GM12878 (cell line): ENCODE measurements around the gene AARSD1. TPM values are rescaled to one million over a fixed set of nuclear protein-coding genes. Genes with fewer than 3 reads are reported as not detected.

Experiments
- ATAC-seq: fragments of 200-7000 bp; cut with Tn5 transposase; 3 replicates; pipeline ENCODE4 v1.9.1; 2020; ENCODE audit warnings: mild to moderate bottlenecking, moderate library complexity
- BruUV-seq: library from RNA; stranded (reverse); fragments of 400-500 nt; replicated peaks from 2 replicates; lab custom pipeline; 2021; lab: Mats Ljungman, UMichigan
- CTCF ChIA-PET: fragments of 300-600 bp; sonication (Branson Sonifier 250); formaldehyde crosslinking; extraction: SDS; loops from one replicate; lab custom pipeline; 2021; ENCODE audit warnings: inconsistent platforms; lab: Yijun Ruan, JAX
- POLR2A ChIA-PET: fragments of 350-600 bp; formaldehyde crosslinking; extraction: SDS; loops from one replicate; lab custom pipeline; 2021; ENCODE audit warnings: inconsistent platforms; lab: Charles Lee
- RAD21 ChIA-PET: fragments of 300-600 bp; sonication (Branson Sonifier 250); formaldehyde crosslinking; loops from one replicate; lab custom pipeline; 2023; ENCODE audit warnings: antibody characterized with exemption; ENCODE audit not compliant: unreplicated experiment; lab: Charles Lee
- SMC1A ChIA-PET: fragments of 300-600 bp; sonication (Branson Sonifier 250); formaldehyde crosslinking; loops from one replicate; lab custom pipeline; 2023; ENCODE audit not compliant: unreplicated experiment, uncharacterized antibody; lab: Charles Lee
- DNase-seq: peaks from one replicate; pipeline ENCODE4 v3.0.0-alpha.2; 2011; ENCODE audit warnings: low read depth, low spot score
- FAIRE-seq: peaks from 3 replicates; lab custom pipeline; 2011; peaks lifted over from hg19 to GRCh38; lab: Jason Lieb, UNC
- H2AFZ ChIP-seq: 2 replicates; pipeline ENCODE4 v1.6.0; 2011; ENCODE audit warnings: low read depth, low read length, control low read depth; ENCODE audit not compliant: control insufficient read depth
- H3K27ac ChIP-seq: 2 replicates; pipeline ENCODE4 v1.5.1; 2011; ENCODE audit warnings: control low read depth; ENCODE audit not compliant: control insufficient read depth, insufficient read depth
- H3K27me3 ChIP-seq, 2 experiments: replicated peaks in 1 of 2; 2 replicates each; pipeline versions ENCODE4 v1.6.0 to v1.6.1; 2011; ENCODE audit warnings: low read length in 1 of 2; ENCODE audit not compliant: control insufficient read depth in 2 of 2, insufficient read depth in 2 of 2
- H3K36me3 ChIP-seq, 2 experiments: 2 replicates each; pipeline ENCODE4 v1.5.1; 2011; ENCODE audit warnings: low read length in 1 of 2; ENCODE audit not compliant: control insufficient read depth in 2 of 2, insufficient read depth in 2 of 2
- H3K4me1 ChIP-seq: 2 replicates; pipeline ENCODE4 v1.6.1; 2011; ENCODE audit warnings: mild to moderate bottlenecking, low read length, moderate library complexity, mixed read lengths; ENCODE audit not compliant: control insufficient read depth, insufficient read depth
- H3K4me2 ChIP-seq: 2 replicates; pipeline ENCODE4 v1.6.0; 2011; ENCODE audit warnings: control low read depth; ENCODE audit not compliant: control insufficient read depth, insufficient read depth
- H3K4me3 ChIP-seq: fragments of 200-600 bp; sonication (generic); 2 replicates; pipeline ENCODE4 v1.5.1; 2016
- H3K79me2 ChIP-seq: 2 replicates; pipeline ENCODE4 v1.6.0; 2011; ENCODE audit warnings: low read length; ENCODE audit not compliant: control insufficient read depth, insufficient read depth
- H3K9ac ChIP-seq: 2 replicates; pipeline ENCODE4 v1.8.0; 2011; ENCODE audit warnings: low read length, control low read depth, mixed read lengths; ENCODE audit not compliant: control insufficient read depth, insufficient read depth
- H3K9me3 ChIP-seq: replicated peaks from 3 replicates; pipeline ENCODE4 v1.5.1; 2011; ENCODE audit warnings: mild to moderate bottlenecking, low read length; ENCODE audit not compliant: control insufficient read depth, insufficient read depth
- H4K20me1 ChIP-seq: 2 replicates; pipeline ENCODE4 v1.6.0; 2011; ENCODE audit not compliant: control insufficient read depth, insufficient read depth
- DPF2 ChIP-seq: fragments of 450-650 bp; IDR thresholded peaks from 2 replicates; pipeline ENCODE4 v1.6.1; 2017; ENCODE audit warnings: mild to moderate bottlenecking
- EED ChIP-seq: sonication (generic); IDR thresholded peaks from 2 replicates; pipeline ENCODE4 v1.6.1; 2016; ENCODE audit warnings: antibody characterized with exemption, low read depth
- HCFC1 ChIP-seq: fragments of 150-350 bp; IDR thresholded peaks from 2 replicates; pipeline ENCODE4 v1.6.1; 2014; ENCODE audit warnings: low read length
- RELA ChIP-seq: fragments of 450-650 bp; IDR thresholded peaks from 2 replicates; pipeline ENCODE4 v1.8.0; 2014; ENCODE audit warnings: borderline replicate concordance; ENCODE audit not compliant: partially characterized antibody
- SPI1 ChIP-seq: IDR thresholded peaks from 2 replicates; pipeline ENCODE4 v1.6.1; 2011; ENCODE audit warnings: low read depth, mild to moderate bottlenecking, low read length, moderate library complexity, borderline replicate concordance; ENCODE audit not compliant: insufficient read depth
- SUPT20H ChIP-seq: IDR thresholded peaks from 2 replicates; pipeline ENCODE4 v1.6.1; 2011; ENCODE audit warnings: low read depth, mild to moderate bottlenecking, low read length, moderate library complexity, borderline replicate concordance; ENCODE audit not compliant: control insufficient read depth
- TARDBP ChIP-seq: IDR thresholded peaks from 2 replicates; pipeline ENCODE4 v1.6.1; 2016; ENCODE audit warnings: borderline replicate concordance
- TCF12 ChIP-seq: IDR thresholded peaks from 2 replicates; pipeline ENCODE4 v1.6.1; 2011; ENCODE audit warnings: low read depth, mild to moderate bottlenecking, low read length
- ZNF274 ChIP-seq: IDR thresholded peaks from one replicate; pipeline ENCODE4 v1.8.0; 2011; ENCODE audit not compliant: insufficient read length, insufficient read depth
- ZZZ3 ChIP-seq: IDR thresholded peaks from 2 replicates; pipeline ENCODE4 v1.6.1; 2011; ENCODE audit warnings: low read depth; ENCODE audit not compliant: control insufficient read depth, insufficient read length
- whole genome bisulfite sequencing: methylation state at CpG from one replicate; pipeline ENCODE4 v1.1.6; 2016; ENCODE audit warnings: low lambda C conversion rate; ENCODE audit not compliant: insufficient replicate concordance, insufficient coverage; ENCODE audit errors: missing lambda C conversion rate; 5-methylcytosine and 5-hydroxymethylcytosine counted together
- in situ Hi-C: fragments of 300-500 bp; cut with MboI; formaldehyde crosslinking; loops from 9 replicates; pipeline ENCODE4 v1.14.3; 2018; ENCODE audit warnings: mixed read lengths
- intact Hi-C: fragments of 100-400 bp; cut with micrococcal nuclease; formaldehyde crosslinking; loops from one replicate; pipeline ENCODE4 v1.14.2; 2022; ENCODE audit not compliant: unreplicated experiment
- polyA plus RNA-seq, 11 experiments: library from polyadenylated mRNA; depleted of rRNA in 4 of 11; unstranded in 6 of 11; stranded (reverse) in 5 of 11; fragments of >200 nt; fragmentation: Nextera tagmentation in 4 of 11; fragmentation: Illumina TruSeq in 1 of 11; extraction: Ambion mirVana in 4 of 11; extraction: Trizol in 1 of 11; gene quantifications; 1 replicate in 1 of 11; 2 replicates in 10 of 11; pipeline versions ENCODE4 v1.2.1 to v1.2.3, GENCODE V29; 2011 to 2016; ENCODE audit warnings: inconsistent platforms in 2 of 11, missing spikeins in 2 of 11, low read depth in 1 of 11
- total RNA-seq, 4 experiments: library from RNA; depleted of rRNA in 3 of 4; stranded (reverse); fragments of >200 nt in 3 of 4; fragmentation: Illumina TruSeq in 1 of 4; extraction: Trizol in 1 of 4; gene quantifications; 2 replicates each; pipeline versions ENCODE4 v1.2.1 to v1.2.3, GENCODE V29; 2013 to 2021
- TF ChIP-seq, protein P1 (sequence below): fragments of 150-350 bp; IDR thresholded peaks from 2 replicates; pipeline ENCODE4 v1.6.1; 2016; ENCODE audit warnings: low read depth, low read length
- TF ChIP-seq, protein P2 (sequence below): fragments of 450-650 bp; IDR thresholded peaks from 2 replicates; pipeline ENCODE4 v1.6.1; 2016; ENCODE audit warnings: mild to moderate bottlenecking
- TF ChIP-seq, protein P3 (sequence below): fragments of 450-650 bp; IDR thresholded peaks from 2 replicates; pipeline ENCODE4 v1.6.1; 2017; ENCODE audit warnings: mild to moderate bottlenecking, moderate library complexity

The AARSD1 gene
- total and polyA plus RNA-seq, 10 of the 15 experiments (the other 5 are each of a cell fraction or from before 2014, with no cell fraction given) = 32.2 to 86.2 (median 52.8) TPM

DNA sequence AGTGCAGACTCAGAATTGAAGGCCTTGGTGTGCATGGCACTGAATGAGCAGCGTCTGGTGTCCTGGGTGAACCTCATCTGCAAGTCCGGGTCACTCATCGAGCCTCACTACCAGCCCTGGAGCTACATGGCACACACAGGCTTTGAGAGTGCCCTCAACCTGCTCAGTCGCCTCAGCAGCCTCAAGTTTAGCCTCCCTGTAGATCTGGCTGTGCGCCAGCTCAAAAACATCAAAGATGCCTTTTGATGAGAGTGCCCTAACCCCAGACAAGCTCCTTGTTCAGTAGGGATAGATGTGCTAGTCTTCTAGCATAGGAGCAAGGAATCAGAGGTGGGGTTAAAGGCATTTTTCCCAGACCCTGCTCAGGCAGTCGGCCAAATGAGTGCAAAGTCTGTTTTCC is 27.2 kb upstream of the AARSD1 start:
- no peaks in the 10 kb centered on the region for H4K20me1 ChIP-seq
- RAD21 ChIA-PET = no interaction called here
- CTCF ChIA-PET = no interaction called here
- TF ChIP-seq SUPT20H = no peak
- TF ChIP-seq, protein P1, sequence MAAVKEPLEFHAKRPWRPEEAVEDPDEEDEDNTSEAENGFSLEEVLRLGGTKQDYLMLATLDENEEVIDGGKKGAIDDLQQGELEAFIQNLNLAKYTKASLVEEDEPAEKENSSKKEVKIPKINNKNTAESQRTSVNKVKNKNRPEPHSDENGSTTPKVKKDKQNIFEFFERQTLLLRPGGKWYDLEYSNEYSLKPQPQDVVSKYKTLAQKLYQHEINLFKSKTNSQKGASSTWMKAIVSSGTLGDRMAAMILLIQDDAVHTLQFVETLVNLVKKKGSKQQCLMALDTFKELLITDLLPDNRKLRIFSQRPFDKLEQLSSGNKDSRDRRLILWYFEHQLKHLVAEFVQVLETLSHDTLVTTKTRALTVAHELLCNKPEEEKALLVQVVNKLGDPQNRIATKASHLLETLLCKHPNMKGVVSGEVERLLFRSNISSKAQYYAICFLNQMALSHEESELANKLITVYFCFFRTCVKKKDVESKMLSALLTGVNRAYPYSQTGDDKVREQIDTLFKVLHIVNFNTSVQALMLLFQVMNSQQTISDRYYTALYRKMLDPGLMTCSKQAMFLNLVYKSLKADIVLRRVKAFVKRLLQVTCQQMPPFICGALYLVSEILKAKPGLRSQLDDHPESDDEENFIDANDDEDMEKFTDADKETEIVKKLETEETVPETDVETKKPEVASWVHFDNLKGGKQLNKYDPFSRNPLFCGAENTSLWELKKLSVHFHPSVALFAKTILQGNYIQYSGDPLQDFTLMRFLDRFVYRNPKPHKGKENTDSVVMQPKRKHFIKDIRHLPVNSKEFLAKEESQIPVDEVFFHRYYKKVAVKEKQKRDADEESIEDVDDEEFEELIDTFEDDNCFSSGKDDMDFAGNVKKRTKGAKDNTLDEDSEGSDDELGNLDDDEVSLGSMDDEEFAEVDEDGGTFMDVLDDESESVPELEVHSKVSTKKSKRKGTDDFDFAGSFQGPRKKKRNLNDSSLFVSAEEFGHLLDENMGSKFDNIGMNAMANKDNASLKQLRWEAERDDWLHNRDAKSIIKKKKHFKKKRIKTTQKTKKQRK = no peak
- no peak for TF ChIP-seq EED
- no peak for TF ChIP-seq ZNF274
- no peak for TF ChIP-seq HCFC1
- TF ChIP-seq, protein P2, sequence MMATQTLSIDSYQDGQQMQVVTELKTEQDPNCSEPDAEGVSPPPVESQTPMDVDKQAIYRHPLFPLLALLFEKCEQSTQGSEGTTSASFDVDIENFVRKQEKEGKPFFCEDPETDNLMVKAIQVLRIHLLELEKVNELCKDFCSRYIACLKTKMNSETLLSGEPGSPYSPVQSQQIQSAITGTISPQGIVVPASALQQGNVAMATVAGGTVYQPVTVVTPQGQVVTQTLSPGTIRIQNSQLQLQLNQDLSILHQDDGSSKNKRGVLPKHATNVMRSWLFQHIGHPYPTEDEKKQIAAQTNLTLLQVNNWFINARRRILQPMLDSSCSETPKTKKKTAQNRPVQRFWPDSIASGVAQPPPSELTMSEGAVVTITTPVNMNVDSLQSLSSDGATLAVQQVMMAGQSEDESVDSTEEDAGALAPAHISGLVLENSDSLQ = no peak
- no peak for TF ChIP-seq TARDBP
- TF ChIP-seq DPF2 = no peak
- no peak for TF ChIP-seq TCF12
- TF ChIP-seq RELA = no peak
- no peak for TF ChIP-seq SPI1
- TF ChIP-seq, protein P3, sequence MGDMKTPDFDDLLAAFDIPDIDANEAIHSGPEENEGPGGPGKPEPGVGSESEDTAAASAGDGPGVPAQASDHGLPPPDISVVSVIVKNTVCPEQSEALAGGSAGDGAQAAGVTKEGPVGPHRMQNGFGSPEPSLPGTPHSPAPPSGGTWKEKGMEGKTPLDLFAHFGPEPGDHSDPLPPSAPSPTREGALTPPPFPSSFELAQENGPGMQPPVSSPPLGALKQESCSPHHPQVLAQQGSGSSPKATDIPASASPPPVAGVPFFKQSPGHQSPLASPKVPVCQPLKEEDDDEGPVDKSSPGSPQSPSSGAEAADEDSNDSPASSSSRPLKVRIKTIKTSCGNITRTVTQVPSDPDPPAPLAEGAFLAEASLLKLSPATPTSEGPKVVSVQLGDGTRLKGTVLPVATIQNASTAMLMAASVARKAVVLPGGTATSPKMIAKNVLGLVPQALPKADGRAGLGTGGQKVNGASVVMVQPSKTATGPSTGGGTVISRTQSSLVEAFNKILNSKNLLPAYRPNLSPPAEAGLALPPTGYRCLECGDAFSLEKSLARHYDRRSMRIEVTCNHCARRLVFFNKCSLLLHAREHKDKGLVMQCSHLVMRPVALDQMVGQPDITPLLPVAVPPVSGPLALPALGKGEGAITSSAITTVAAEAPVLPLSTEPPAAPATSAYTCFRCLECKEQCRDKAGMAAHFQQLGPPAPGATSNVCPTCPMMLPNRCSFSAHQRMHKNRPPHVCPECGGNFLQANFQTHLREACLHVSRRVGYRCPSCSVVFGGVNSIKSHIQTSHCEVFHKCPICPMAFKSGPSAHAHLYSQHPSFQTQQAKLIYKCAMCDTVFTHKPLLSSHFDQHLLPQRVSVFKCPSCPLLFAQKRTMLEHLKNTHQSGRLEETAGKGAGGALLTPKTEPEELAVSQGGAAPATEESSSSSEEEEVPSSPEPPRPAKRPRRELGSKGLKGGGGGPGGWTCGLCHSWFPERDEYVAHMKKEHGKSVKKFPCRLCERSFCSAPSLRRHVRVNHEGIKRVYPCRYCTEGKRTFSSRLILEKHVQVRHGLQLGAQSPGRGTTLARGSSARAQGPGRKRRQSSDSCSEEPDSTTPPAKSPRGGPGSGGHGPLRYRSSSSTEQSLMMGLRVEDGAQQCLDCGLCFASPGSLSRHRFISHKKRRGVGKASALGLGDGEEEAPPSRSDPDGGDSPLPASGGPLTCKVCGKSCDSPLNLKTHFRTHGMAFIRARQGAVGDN = no peak
- TF ChIP-seq ZZZ3 = no peak

More for the DNA sequence above, 27.2 kb upstream of the AARSD1 start:
- in situ Hi-C loops (no loop called here), intact Hi-C loops (loop anchor here (10.0 kb wide), 1 partner anchor 147 kb away; the partner anchor contains the start of gene AOC2)
- Histone ChIP-seq H3K4me2 (no peak overlapping the region), H3K4me3 (no peak overlapping the region), H3K27me3 (no peaks in the 10 kb centered on the region), H3K9me3 (no peaks in the 10 kb centered on the region), H3K27ac (no peak overlapping the region), H3K79me2 (peaks cover 5% of the 10 kb centered on the region), H3K9ac (no peak overlapping the region), H3K4me1 (peaks cover 8% of the 10 kb centered on the region), H3K36me3 (peaks cover 13 to 35% of the 10 kb centered on the region in 2 experiments), H2AFZ (no peak overlapping the region)
- 99% methylated on average over 6 of the region's 6 CpGs for WGBS
- DNase-seq (no peak), ATAC-seq (no peak), FAIRE-seq (no peak)
- ChIA-PET SMC1A (no interaction called here), POLR2A (no interaction called here)
- no TSS peak for BruUV-seq
